Measurements from ENCODE around the gene MYO5B. TPM values are rescaled to one million over a fixed set of nuclear protein-coding genes. Genes with fewer than 3 reads are reported as not detected.

The MYO5B gene
- total and polyA plus RNA-seq, 2 experiments from 2014 or later: 20.3 to 41.9 TPM

- Histone ChIP-seq H3K36me3 (replicated peaks; ENCODE audit: insufficient read depth, low read depth) (no peaks in the 10 kb centered on the region), H3K79me2 (no peaks in the 10 kb centered on the region), H3K4me3 (no peak overlapping the region), H3K9me2 (replicated peaks; ENCODE audit: insufficient read depth) (no peaks in the 10 kb centered on the region), H3K4me2 (no peak overlapping the region), H3K27ac (no peak overlapping the region), H3K9me3 (ENCODE audit: low read depth) (no peaks in the 10 kb centered on the region), H4K20me1 (ENCODE audit: insufficient read depth, poor library complexity, severe bottlenecking) (no peaks in the 10 kb centered on the region), H2AFZ (no peak overlapping the region), H3K4me1 (ENCODE audit: insufficient read depth) (peaks cover 4% of the 10 kb centered on the region), H3K27me3 (no peaks in the 10 kb centered on the region)
- DNase-seq (ENCODE audit: low spot score): no peak
- WGBS (ENCODE audit: low lambda C conversion rate, missing lambda C conversion rate): 91% methylated on average over 5 of the region's 5 CpGs
- TF ChIP-seq EZH2phosphoT487 (IDR thresholded peaks at IDR 0.05; ENCODE audit: low read depth, severe bottlenecking, unreplicated experiment) (no peak), EZH2 (IDR thresholded peaks at IDR 0.05; ENCODE audit: borderline replicate concordance) (no peak)
- TF ChIP-seq, protein P1, sequence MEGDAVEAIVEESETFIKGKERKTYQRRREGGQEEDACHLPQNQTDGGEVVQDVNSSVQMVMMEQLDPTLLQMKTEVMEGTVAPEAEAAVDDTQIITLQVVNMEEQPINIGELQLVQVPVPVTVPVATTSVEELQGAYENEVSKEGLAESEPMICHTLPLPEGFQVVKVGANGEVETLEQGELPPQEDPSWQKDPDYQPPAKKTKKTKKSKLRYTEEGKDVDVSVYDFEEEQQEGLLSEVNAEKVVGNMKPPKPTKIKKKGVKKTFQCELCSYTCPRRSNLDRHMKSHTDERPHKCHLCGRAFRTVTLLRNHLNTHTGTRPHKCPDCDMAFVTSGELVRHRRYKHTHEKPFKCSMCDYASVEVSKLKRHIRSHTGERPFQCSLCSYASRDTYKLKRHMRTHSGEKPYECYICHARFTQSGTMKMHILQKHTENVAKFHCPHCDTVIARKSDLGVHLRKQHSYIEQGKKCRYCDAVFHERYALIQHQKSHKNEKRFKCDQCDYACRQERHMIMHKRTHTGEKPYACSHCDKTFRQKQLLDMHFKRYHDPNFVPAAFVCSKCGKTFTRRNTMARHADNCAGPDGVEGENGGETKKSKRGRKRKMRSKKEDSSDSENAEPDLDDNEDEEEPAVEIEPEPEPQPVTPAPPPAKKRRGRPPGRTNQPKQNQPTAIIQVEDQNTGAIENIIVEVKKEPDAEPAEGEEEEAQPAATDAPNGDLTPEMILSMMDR (IDR thresholded peaks at IDR 0.05; ENCODE audit: poor library complexity): no peak
Measured at GRCh38 chr18:49917742-49918141, 277.2 kb downstream of the MYO5B start.

GRCh38 chr18:49915352-49915751, 279.6 kb downstream of the MYO5B start:
- Histone ChIP-seq H2AFZ (no peak overlapping the region), H3K4me2 (no peak overlapping the region), H3K4me3 (no peak overlapping the region), H4K20me1 (ENCODE audit: insufficient read depth, poor library complexity, severe bottlenecking) (no peaks in the 10 kb centered on the region), H3K36me3 (replicated peaks; ENCODE audit: insufficient read depth, low read depth) (no peaks in the 10 kb centered on the region), H3K27ac (no peak overlapping the region), H3K27me3 (no peaks in the 10 kb centered on the region), H3K4me1 (ENCODE audit: insufficient read depth) (peaks cover 10% of the 10 kb centered on the region), H3K9me2 (replicated peaks; ENCODE audit: insufficient read depth) (no peaks in the 10 kb centered on the region), H3K9me3 (ENCODE audit: low read depth) (no peaks in the 10 kb centered on the region), H3K79me2 (no peaks in the 10 kb centered on the region)
- WGBS (ENCODE audit: low lambda C conversion rate, missing lambda C conversion rate): 57% methylated on average over 7 of the region's 7 CpGs
- TF ChIP-seq EZH2 (IDR thresholded peaks at IDR 0.05; ENCODE audit: borderline replicate concordance) (no peak), EZH2phosphoT487 (IDR thresholded peaks at IDR 0.05; ENCODE audit: low read depth, severe bottlenecking, unreplicated experiment) (no peak)
- TF ChIP-seq, protein P1 (IDR thresholded peaks at IDR 0.05; ENCODE audit: poor library complexity): no peak
- no peak for DNase-seq (ENCODE audit: low spot score)

GRCh38 chr18:49913221-49913620, 281.7 kb downstream of the MYO5B start:
- Histone ChIP-seq H3K27ac (no peak overlapping the region), H3K4me3 (no peak overlapping the region), H3K4me2 (no peak overlapping the region), H3K36me3 (replicated peaks; ENCODE audit: insufficient read depth, low read depth) (no peaks in the 10 kb centered on the region), H2AFZ (no peak overlapping the region), H3K9me3 (ENCODE audit: low read depth) (no peaks in the 10 kb centered on the region), H3K27me3 (no peaks in the 10 kb centered on the region), H3K9me2 (replicated peaks; ENCODE audit: insufficient read depth) (no peaks in the 10 kb centered on the region), H3K4me1 (ENCODE audit: insufficient read depth) (peaks cover 10% of the 10 kb centered on the region), H4K20me1 (ENCODE audit: insufficient read depth, poor library complexity, severe bottlenecking) (no peaks in the 10 kb centered on the region), H3K79me2 (no peaks in the 10 kb centered on the region)
- 94% methylated on average over 3 of the region's 3 CpGs for WGBS (ENCODE audit: low lambda C conversion rate, missing lambda C conversion rate)
- no peak for TF ChIP-seq EZH2phosphoT487 (IDR thresholded peaks at IDR 0.05; ENCODE audit: low read depth, severe bottlenecking, unreplicated experiment)
- TF ChIP-seq, protein P1 (IDR thresholded peaks at IDR 0.05; ENCODE audit: poor library complexity): no peak
- TF ChIP-seq EZH2 (IDR thresholded peaks at IDR 0.05; ENCODE audit: borderline replicate concordance): no peak
- DNase-seq (ENCODE audit: low spot score): no peak

- H3K27ac ChIP-seq: no peak overlapping the region
Measured at GRCh38 chr18:49911427-49911826, 283.5 kb downstream of the MYO5B start.

More at GRCh38 chr18:49911427-49911826, 283.5 kb downstream of the MYO5B start:
- H3K9me3 ChIP-seq (ENCODE audit: low read depth): no peaks in the 10 kb centered on the region
- no peaks in the 10 kb centered on the region for H3K36me3 ChIP-seq (replicated peaks; ENCODE audit: insufficient read depth, low read depth)
- 30% methylated on average over 4 of the region's 4 CpGs for WGBS (ENCODE audit: low lambda C conversion rate, missing lambda C conversion rate)
- H3K4me2 ChIP-seq: no peak overlapping the region
- TF ChIP-seq EZH2 (IDR thresholded peaks at IDR 0.05; ENCODE audit: borderline replicate concordance) (no peak), EZH2phosphoT487 (IDR thresholded peaks at IDR 0.05; ENCODE audit: low read depth, severe bottlenecking, unreplicated experiment) (peak; percentile 98)
- H3K79me2 ChIP-seq: no peaks in the 10 kb centered on the region
- H3K4me3 ChIP-seq: no peak overlapping the region
- no peaks in the 10 kb centered on the region for H3K27me3 ChIP-seq
- H2AFZ ChIP-seq: no peak overlapping the region
- no peaks in the 10 kb centered on the region for H4K20me1 ChIP-seq (ENCODE audit: insufficient read depth, poor library complexity, severe bottlenecking)
- DNase-seq (ENCODE audit: low spot score): peak; percentile 35
- H3K4me1 ChIP-seq (ENCODE audit: insufficient read depth): peaks cover 10% of the 10 kb centered on the region
- H3K9me2 ChIP-seq (replicated peaks; ENCODE audit: insufficient read depth): no peaks in the 10 kb centered on the region

Measured in hepatocyte (in vitro differentiated cells).